Measurements from ENCODE around the gene RPL27. TPM values are rescaled to one million over a fixed set of nuclear protein-coding genes. Genes with fewer than 3 reads are reported as not detected.

The RPL27 gene
- total and polyA plus RNA-seq, 2 of the 13 experiments (the other 11 are each of a cell fraction or from before 2014, with no cell fraction given) = 1,585 to 5,840 TPM

DNA sequence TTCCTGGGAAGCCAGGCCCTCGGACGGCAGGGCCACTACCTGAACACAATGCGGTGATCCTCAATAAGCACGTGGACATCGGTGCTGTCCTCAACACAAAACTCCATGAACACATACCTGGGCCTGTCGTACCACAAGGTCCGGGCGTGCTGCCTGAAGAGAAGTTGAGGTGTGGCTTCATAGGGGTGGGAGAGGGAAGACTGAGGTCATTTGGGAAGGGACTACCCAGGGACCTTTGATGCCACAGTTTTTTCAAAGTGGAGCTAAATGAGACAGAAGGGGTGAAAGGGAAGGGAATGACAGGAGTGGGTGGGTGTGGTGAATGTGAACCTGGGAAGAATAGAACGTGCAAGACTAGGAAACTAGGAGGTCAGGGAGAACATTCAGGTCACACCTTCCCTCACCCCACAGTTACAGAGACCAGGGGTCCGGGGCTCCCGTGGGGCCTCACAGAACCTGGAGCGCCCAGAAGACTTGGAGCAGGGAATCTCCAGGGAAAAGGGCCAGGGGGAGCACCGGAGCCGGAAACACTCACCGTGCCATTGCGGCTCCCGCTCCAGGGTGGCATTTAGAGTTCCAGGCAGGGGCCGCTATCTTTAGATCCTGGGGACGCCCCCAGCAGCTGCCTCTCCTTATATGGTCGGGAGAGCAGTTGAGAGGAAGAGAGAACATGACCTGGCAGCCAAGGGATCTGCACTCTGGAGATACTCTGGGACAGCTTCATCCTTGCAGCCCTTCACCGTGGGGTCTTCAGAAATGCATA is 18.5 kb upstream of the RPL27 start, which contains the start of gene PTGES3L (continued):
- TF ChIP-seq, protein P1, sequence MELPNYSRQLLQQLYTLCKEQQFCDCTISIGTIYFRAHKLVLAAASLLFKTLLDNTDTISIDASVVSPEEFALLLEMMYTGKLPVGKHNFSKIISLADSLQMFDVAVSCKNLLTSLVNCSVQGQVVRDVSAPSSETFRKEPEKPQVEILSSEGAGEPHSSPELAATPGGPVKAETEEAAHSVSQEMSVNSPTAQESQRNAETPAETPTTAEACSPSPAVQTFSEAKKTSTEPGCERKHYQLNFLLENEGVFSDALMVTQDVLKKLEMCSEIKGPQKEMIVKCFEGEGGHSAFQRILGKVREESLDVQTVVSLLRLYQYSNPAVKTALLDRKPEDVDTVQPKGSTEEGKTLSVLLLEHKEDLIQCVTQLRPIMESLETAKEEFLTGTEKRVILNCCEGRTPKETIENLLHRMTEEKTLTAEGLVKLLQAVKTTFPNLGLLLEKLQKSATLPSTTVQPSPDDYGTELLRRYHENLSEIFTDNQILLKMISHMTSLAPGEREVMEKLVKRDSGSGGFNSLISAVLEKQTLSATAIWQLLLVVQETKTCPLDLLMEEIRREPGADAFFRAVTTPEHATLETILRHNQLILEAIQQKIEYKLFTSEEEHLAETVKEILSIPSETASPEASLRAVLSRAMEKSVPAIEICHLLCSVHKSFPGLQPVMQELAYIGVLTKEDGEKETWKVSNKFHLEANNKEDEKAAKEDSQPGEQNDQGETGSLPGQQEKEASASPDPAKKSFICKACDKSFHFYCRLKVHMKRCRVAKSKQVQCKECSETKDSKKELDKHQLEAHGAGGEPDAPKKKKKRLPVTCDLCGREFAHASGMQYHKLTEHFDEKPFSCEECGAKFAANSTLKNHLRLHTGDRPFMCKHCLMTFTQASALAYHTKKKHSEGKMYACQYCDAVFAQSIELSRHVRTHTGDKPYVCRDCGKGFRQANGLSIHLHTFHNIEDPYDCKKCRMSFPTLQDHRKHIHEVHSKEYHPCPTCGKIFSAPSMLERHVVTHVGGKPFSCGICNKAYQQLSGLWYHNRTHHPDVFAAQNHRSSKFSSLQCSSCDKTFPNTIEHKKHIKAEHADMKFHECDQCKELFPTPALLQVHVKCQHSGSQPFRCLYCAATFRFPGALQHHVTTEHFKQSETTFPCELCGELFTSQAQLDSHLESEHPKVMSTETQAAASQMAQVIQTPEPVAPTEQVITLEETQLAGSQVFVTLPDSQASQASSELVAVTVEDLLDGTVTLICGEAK (IDR thresholded peaks at IDR 0.05) = 0 out of 2 replicates have a peak, but pooled peaks have one; percentile 22
- TF ChIP-seq, protein P1 (CRISPR knock-in tag; IDR thresholded peaks at IDR 0.05) = no peak
- TF ChIP-seq ZNF333 (CRISPR knock-in tag; IDR thresholded peaks at IDR 0.05; ENCODE audit: borderline replicate concordance) = peak; percentile 76; the same call in 1 of the 2 replicates
- TF ChIP-seq, protein P2, sequence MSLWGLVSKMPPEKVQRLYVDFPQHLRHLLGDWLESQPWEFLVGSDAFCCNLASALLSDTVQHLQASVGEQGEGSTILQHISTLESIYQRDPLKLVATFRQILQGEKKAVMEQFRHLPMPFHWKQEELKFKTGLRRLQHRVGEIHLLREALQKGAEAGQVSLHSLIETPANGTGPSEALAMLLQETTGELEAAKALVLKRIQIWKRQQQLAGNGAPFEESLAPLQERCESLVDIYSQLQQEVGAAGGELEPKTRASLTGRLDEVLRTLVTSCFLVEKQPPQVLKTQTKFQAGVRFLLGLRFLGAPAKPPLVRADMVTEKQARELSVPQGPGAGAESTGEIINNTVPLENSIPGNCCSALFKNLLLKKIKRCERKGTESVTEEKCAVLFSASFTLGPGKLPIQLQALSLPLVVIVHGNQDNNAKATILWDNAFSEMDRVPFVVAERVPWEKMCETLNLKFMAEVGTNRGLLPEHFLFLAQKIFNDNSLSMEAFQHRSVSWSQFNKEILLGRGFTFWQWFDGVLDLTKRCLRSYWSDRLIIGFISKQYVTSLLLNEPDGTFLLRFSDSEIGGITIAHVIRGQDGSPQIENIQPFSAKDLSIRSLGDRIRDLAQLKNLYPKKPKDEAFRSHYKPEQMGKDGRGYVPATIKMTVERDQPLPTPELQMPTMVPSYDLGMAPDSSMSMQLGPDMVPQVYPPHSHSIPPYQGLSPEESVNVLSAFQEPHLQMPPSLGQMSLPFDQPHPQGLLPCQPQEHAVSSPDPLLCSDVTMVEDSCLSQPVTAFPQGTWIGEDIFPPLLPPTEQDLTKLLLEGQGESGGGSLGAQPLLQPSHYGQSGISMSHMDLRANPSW (CRISPR knock-in tag; IDR thresholded peaks at IDR 0.05; ENCODE audit: borderline replicate concordance) = no peak
- TF ChIP-seq HOXA5 (CRISPR knock-in tag; IDR thresholded peaks at IDR 0.05) = no peak
- TF ChIP-seq TGIF2 (CRISPR knock-in tag; IDR thresholded peaks at IDR 0.05) = no peak; the same call in 1 of the 2 replicates
- TF ChIP-seq, protein P3, sequence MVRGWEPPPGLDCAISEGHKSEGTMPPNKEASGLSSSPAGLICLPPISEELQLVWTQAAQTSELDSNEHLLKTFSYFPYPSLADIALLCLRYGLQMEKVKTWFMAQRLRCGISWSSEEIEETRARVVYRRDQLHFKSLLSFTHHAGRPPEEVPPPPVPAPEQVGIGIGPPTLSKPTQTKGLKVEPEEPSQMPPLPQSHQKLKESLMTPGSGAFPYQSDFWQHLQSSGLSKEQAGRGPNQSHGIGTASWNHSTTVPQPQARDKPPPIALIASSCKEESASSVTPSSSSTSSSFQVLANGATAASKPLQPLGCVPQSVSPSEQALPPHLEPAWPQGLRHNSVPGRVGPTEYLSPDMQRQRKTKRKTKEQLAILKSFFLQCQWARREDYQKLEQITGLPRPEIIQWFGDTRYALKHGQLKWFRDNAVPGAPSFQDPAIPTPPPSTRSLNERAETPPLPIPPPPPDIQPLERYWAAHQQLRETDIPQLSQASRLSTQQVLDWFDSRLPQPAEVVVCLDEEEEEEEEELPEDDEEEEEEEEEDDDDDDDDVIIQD (CRISPR knock-in tag; IDR thresholded peaks at IDR 0.05; ENCODE audit: low read depth) = no peak
- TF ChIP-seq, protein P4, sequence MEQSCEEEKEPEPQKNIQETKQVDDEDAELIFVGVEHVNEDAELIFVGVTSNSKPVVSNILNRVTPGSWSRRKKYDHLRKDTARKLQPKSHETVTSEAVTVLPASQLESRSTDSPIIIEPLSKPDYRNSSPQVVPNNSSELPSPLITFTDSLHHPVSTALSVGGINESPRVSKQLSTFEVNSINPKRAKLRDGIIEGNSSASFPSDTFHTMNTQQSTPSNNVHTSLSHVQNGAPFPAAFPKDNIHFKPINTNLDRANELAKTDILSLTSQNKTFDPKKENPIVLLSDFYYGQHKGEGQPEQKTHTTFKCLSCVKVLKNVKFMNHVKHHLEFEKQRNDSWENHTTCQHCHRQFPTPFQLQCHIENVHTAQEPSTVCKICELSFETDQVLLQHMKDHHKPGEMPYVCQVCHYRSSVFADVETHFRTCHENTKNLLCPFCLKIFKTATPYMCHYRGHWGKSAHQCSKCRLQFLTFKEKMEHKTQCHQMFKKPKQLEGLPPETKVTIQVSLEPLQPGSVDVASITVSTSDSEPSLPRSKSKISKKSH (CRISPR knock-in tag; IDR thresholded peaks at IDR 0.05; ENCODE audit: borderline replicate concordance) = peak; percentile 74; the same call in 1 of the 2 replicates
- 0 out of 2 replicates have a peak, but pooled peaks have one; percentile 48 for TF ChIP-seq DR1 (CRISPR knock-in tag; IDR thresholded peaks at IDR 0.05)
- TF ChIP-seq NFKB2 (CRISPR knock-in tag; IDR thresholded peaks at IDR 0.05; ENCODE audit: borderline replicate concordance) = no peak

Data from HepG2 (cell line).